ENCODE data around the gene AXL.

DNA sequence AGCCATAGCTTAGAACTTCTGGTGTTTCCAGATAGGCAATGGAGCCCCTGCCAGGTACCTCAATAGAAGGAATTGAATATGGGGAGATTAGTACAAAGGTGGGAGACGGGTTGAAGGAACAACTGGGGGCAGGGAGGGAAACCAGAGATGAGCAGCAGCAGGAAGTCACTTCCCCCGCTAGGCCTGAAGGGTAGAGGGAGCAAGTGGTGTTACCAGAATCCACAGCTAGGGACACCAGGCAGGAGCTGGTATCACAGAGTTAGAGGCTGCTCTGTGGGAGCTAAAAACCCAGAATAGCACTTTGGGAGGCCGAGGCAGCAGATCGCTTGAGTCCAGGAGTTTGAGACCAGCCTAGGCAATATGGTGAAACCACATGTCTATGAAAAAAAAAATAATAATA lies 29.9 kb downstream of the AXL start:
- TF ChIP-seq, protein P1, sequence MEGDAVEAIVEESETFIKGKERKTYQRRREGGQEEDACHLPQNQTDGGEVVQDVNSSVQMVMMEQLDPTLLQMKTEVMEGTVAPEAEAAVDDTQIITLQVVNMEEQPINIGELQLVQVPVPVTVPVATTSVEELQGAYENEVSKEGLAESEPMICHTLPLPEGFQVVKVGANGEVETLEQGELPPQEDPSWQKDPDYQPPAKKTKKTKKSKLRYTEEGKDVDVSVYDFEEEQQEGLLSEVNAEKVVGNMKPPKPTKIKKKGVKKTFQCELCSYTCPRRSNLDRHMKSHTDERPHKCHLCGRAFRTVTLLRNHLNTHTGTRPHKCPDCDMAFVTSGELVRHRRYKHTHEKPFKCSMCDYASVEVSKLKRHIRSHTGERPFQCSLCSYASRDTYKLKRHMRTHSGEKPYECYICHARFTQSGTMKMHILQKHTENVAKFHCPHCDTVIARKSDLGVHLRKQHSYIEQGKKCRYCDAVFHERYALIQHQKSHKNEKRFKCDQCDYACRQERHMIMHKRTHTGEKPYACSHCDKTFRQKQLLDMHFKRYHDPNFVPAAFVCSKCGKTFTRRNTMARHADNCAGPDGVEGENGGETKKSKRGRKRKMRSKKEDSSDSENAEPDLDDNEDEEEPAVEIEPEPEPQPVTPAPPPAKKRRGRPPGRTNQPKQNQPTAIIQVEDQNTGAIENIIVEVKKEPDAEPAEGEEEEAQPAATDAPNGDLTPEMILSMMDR (IDR thresholded peaks at IDR 0.05) = no peak
- no peak for TF ChIP-seq POLR2A (IDR thresholded peaks at IDR 0.05)

Data from right lobe of liver (tissue), 4 donors.